HepG2 (cell line): Measurements from ENCODE around the gene CD81. TPM values are rescaled to one million over a fixed set of nuclear protein-coding genes. Genes with fewer than 3 reads are reported as not detected.

Experiments used
- ATAC-seq: fragments of 200-7000 bp; cut with Tn5 transposase; 3 replicates; pipeline ENCODE4 v1.9.1; 2020; ENCODE audit warnings: mild to moderate bottlenecking, moderate library complexity
- BruUV-seq: library from RNA; stranded (reverse); fragments of 400-500 nt; replicated peaks from 2 replicates; lab custom pipeline; 2021; lab: Mats Ljungman, UMichigan
- CTCF ChIA-PET: fragments of 300-600 bp; formaldehyde crosslinking; extraction: SDS; loops from one replicate; lab custom pipeline; 2021; ENCODE audit warnings: low total read pairs, inconsistent platforms, low intra/inter-chr PET ratio; lab: Yijun Ruan, JAX
- POLR2A ChIA-PET: fragments of 350-600 bp; sonication (Branson Sonifier 250); formaldehyde crosslinking; loops from one replicate; lab custom pipeline; 2020; ENCODE audit warnings: antibody characterized with exemption, inconsistent platforms; lab: Yijun Ruan, JAX
- DNase-seq: peaks from one replicate; pipeline ENCODE4 v3.0.0-alpha.2; 2015; ENCODE audit warnings: low spot score
- FAIRE-seq: peaks from 3 replicates; lab custom pipeline; 2011; peaks lifted over from hg19 to GRCh38; lab: Jason Lieb, UNC
- H2AFZ ChIP-seq: one replicate; pipeline ENCODE4 v1.6.1; 2011; ENCODE audit warnings: low read length, inconsistent platforms
- H3K27ac ChIP-seq: fragments of 300-600 bp; 3 replicates; pipeline ENCODE4 v1.8.0; 2011; ENCODE audit warnings: mixed run types, mild to moderate bottlenecking, mixed read lengths, low read length, inconsistent platforms; ENCODE audit not compliant: insufficient read depth; ENCODE audit errors: extremely low read length
- H3K27me3 ChIP-seq, 2 experiments: fragments of 200-600 bp in 1 of 2; 2 replicates in 1 of 2; 3 replicates in 1 of 2; pipeline versions ENCODE4 v1.6.0 to v1.8.0; 2011; ENCODE audit warnings: low read length in 2 of 2, mild to moderate bottlenecking in 2 of 2, moderate library complexity in 2 of 2, inconsistent platforms in 1 of 2; ENCODE audit not compliant: insufficient read depth in 2 of 2, control insufficient read depth in 1 of 2
- H3K36me3 ChIP-seq, 2 experiments: fragments of 200-600 bp in 1 of 2; replicated peaks in 1 of 2; 2 replicates in 1 of 2; 3 replicates in 1 of 2; pipeline versions ENCODE4 v1.5.1 to v1.8.0; 2011; ENCODE audit warnings: low read length in 2 of 2, inconsistent platforms in 1 of 2; ENCODE audit not compliant: insufficient read depth in 2 of 2, control insufficient read depth in 1 of 2
- H3K4me1 ChIP-seq: 2 replicates; pipeline ENCODE4 v1.5.1; 2012; ENCODE audit warnings: low read length, inconsistent platforms; ENCODE audit not compliant: insufficient read depth
- H3K4me2 ChIP-seq: 2 replicates; pipeline ENCODE4 v1.6.0; 2011; ENCODE audit warnings: low read depth, low read length, inconsistent platforms
- H3K4me3 ChIP-seq, 3 experiments: fragments of 200-600 bp in 1 of 3; sonication (generic), shearing (Covaris generic) in 1 of 3; replicated peaks in 1 of 3; 2 replicates each; pipeline ENCODE4 v1.5.1; 2011 to 2016; ENCODE audit warnings: low read length in 3 of 3, inconsistent platforms in 2 of 3, low read depth in 2 of 3, mild to moderate bottlenecking in 2 of 3, control low read depth in 1 of 3, mixed read lengths in 1 of 3; ENCODE audit not compliant: insufficient read depth in 1 of 3
- H3K79me2 ChIP-seq: one replicate; pipeline ENCODE4 v1.6.1; 2011; ENCODE audit warnings: low read length, inconsistent platforms; ENCODE audit not compliant: insufficient read depth
- H3K9ac ChIP-seq: 2 replicates; pipeline ENCODE4 v1.6.0; 2011; ENCODE audit warnings: mild to moderate bottlenecking, low read depth, low read length, inconsistent platforms; ENCODE audit not compliant: insufficient read depth
- H3K9me3 ChIP-seq: 2 replicates; pipeline ENCODE4 v1.5.1; 2012; ENCODE audit warnings: mild to moderate bottlenecking, low read length
- H4K20me1 ChIP-seq: 2 replicates; pipeline ENCODE4 v1.6.0; 2011; ENCODE audit warnings: inconsistent platforms, mild to moderate bottlenecking, low read length, moderate library complexity; ENCODE audit not compliant: insufficient read depth
- ETV6 ChIP-seq: sonication (generic); formaldehyde crosslinking; conservative IDR thresholded peaks from 2 replicates; pipeline ENCODE4 v1.4.0; 2020; ENCODE audit warnings: missing genetic modification reagents
- WGBS: methylation state at CpG from one replicate; pipeline ENCODE4 v1.1.6; 2017; ENCODE audit warnings: low lambda C conversion rate; 5-methylcytosine and 5-hydroxymethylcytosine counted together
- in situ Hi-C: cut with HindIII; loops from 2 replicates; pipeline ENCODE4 v1.10.0; 2017; ENCODE audit warnings: low pct_unique_long_range_greater_than_20kb; ENCODE audit not compliant: extremely low pct_ligation_motif_present
- intact Hi-C: fragments of 100-400 bp; cut with micrococcal nuclease; formaldehyde crosslinking; loops from one replicate; pipeline ENCODE4 v1.10.0; 2022; ENCODE audit not compliant: unreplicated experiment
- polyA plus RNA-seq, 8 experiments: library from polyadenylated mRNA; depleted of rRNA in 3 of 8; stranded (reverse) in 7 of 8; unstranded in 1 of 8; fragments of >200 nt; fragmentation: Illumina TruSeq in 4 of 8; extraction: Trizol in 4 of 8; gene quantifications; 2 replicates each; pipeline versions ENCODE4 v1.2.1 to v1.2.3, GENCODE V29; 2011 to 2016; ENCODE audit warnings: low read depth in 4 of 8, missing spikeins in 1 of 8, mixed read lengths in 1 of 8; ENCODE audit not compliant: insufficient read depth in 1 of 8
- small RNA-seq, 3 experiments: library from RNA; depleted of rRNA; stranded (forward); fragments of <200 nt; gene quantifications; one replicate each; pipeline ENCODE3, GENCODE V24; 2012; ENCODE audit warnings: low read depth in 2 of 3, low replicate concordance in 1 of 3; ENCODE audit not compliant: insufficient read length in 3 of 3, insufficient read depth in 2 of 3
- total RNA-seq, 5 experiments: library from RNA; depleted of rRNA; stranded (reverse); fragments of >200 nt; fragmentation: Illumina TruSeq; extraction: Trizol; gene quantifications; 2 replicates each; pipeline ENCODE4 v1.2.3, GENCODE V29; 2016; ENCODE audit warnings: low read depth in 1 of 5

CD81 gene
- total and polyA plus RNA-seq, 2 of the 13 experiments (the other 11 are each of a cell fraction or from before 2014, with no cell fraction given), result not detected

- POLR2A ChIA-PET, result no interaction called here
- FAIRE-seq, result no peak
- Histone ChIP-seq H4K20me1 (no peaks in the 10 kb centered on the region), H3K79me2 (no peaks in the 10 kb centered on the region), H3K4me1 (no peaks in the 10 kb centered on the region), H3K4me3 (no peak overlapping the region), H3K4me2 (no peak overlapping the region), H3K36me3 (no peaks in the 10 kb centered on the region), H3K27ac (no peak overlapping the region), H3K27me3 (peaks cover 23 to 83% of the 10 kb centered on the region in 2 experiments), H3K9me3 (no peaks in the 10 kb centered on the region), H2AFZ (no peak overlapping the region), H3K9ac (no peak overlapping the region)
- BruUV-seq, result no TSS peak
- in situ Hi-C loops (no loop called here), intact Hi-C loops (no loop called here)
- no peak for TF ChIP-seq ETV6 (CRISPR knock-in tag)
- ATAC-seq, result no peak
- no peak for DNase-seq
- WGBS, result 4% methylated on average over 8 of the region's 15 CpGs
- CTCF ChIA-PET, result no interaction called here
Measured at GRCh38 chr11:2446590-2447252, 69.6 kb downstream of the CD81 start.

Small RNA genes within 50 kb of the gene (small RNA-seq; reads per million reads assigned to genes)
- gene RF00019, result 0 reads per million in 3 experiments

Other genes with a start within 250 kb of the CD81 start
- 79.1 and 138 TPM in 2 replicates for gene IGF2, start 237.9 kb upstream of the CD81 start, total RNA-seq (2016; rRNA removed; fragmentation: Illumina TruSeq; extraction: Trizol)
- gene IGF2, start 237.9 kb upstream of the CD81 start, polyA plus RNA-seq (2011; rRNA removed), result 254 and 379 TPM in 2 replicates
- gene INS, start 216.1 kb upstream of the CD81 start, total RNA-seq (2016; rRNA removed; fragmentation: Illumina TruSeq; extraction: Trizol), result not detected in 2 replicates
- gene INS, start 216.1 kb upstream of the CD81 start, polyA plus RNA-seq (2011; rRNA removed), result not detected in 2 replicates
- gene TH, start 205.5 kb upstream of the CD81 start, total RNA-seq (2016; rRNA removed; fragmentation: Illumina TruSeq; extraction: Trizol), result not detected in 2 replicates
- gene TH, start 205.5 kb upstream of the CD81 start, polyA plus RNA-seq (2011; rRNA removed), result 0.36 and 0.42 TPM in 2 replicates
- 0.07 TPM in 1 of 2 replicates, not detected in the other for gene ASCL2, start 106.7 kb upstream of the CD81 start, total RNA-seq (2016; rRNA removed; fragmentation: Illumina TruSeq; extraction: Trizol)
- not detected in 2 replicates for gene ASCL2, start 106.7 kb upstream of the CD81 start, polyA plus RNA-seq (2011; rRNA removed)
- not detected in 2 replicates for gene C11orf21, start 75.4 kb upstream of the CD81 start, total RNA-seq (2016; rRNA removed; fragmentation: Illumina TruSeq; extraction: Trizol)
- gene C11orf21, start 75.4 kb upstream of the CD81 start, polyA plus RNA-seq (2011; rRNA removed), result 0.03 and 0.08 TPM in 2 replicates
- gene TSPAN32, start 75.3 kb upstream of the CD81 start, total RNA-seq (2016; rRNA removed; fragmentation: Illumina TruSeq; extraction: Trizol), result 0.09 TPM in 1 of 2 replicates, not detected in the other
- gene TSPAN32, start 75.3 kb upstream of the CD81 start, polyA plus RNA-seq (2011; rRNA removed), result 0.39 and 0.70 TPM in 2 replicates
- gene TSSC4, start 23.4 kb downstream of the CD81 start, total RNA-seq (2016; rRNA removed; fragmentation: Illumina TruSeq; extraction: Trizol), result 51.5 and 58.6 TPM in 2 replicates
- gene TSSC4, start 23.4 kb downstream of the CD81 start, polyA plus RNA-seq (2011; rRNA removed), result 16.2 and 20.5 TPM in 2 replicates
- not detected in 2 replicates for gene TRPM5, start 67.2 kb downstream of the CD81 start, total RNA-seq (2016; rRNA removed; fragmentation: Illumina TruSeq; extraction: Trizol)
- gene TRPM5, start 67.2 kb downstream of the CD81 start, polyA plus RNA-seq (2011; rRNA removed), result 0.05 and 0.12 TPM in 2 replicates
- 0.02 TPM in 1 of 2 replicates, not detected in the other for gene KCNQ1, start 67.7 kb downstream of the CD81 start, total RNA-seq (2016; rRNA removed; fragmentation: Illumina TruSeq; extraction: Trizol)
- 0.08 and 0.13 TPM in 2 replicates for gene KCNQ1, start 67.7 kb downstream of the CD81 start, polyA plus RNA-seq (2011; rRNA removed)